NCI-H82 treated with DMSO at 0.1 percent for 48 hours (cell line): ENCODE data around the gene PEAK3.

Experiments
- DNase-seq: peaks from one replicate; lab custom pipeline; 2025; ENCODE audit not compliant: unreplicated experiment; lab: John Stamatoyannopoulos, UW

Gene PEAK3

GRCh38 chr19:2282062-2282861 lies at the start of gene PEAK3:
Gene PEAK3 (minus strand): TSS chr19:2282175. CDS start chr19:2280931, 1,244 bp downstream.
- DNase-seq, result no peak

- DNase-seq, result no peak
Measured at GRCh38 chr19:2330632-2331284, 48.8 kb upstream of the PEAK3 start.

GRCh38 chr19:2330255-2330631 lies 48.3 kb upstream of the PEAK3 start:
- no peak for DNase-seq

DNA sequence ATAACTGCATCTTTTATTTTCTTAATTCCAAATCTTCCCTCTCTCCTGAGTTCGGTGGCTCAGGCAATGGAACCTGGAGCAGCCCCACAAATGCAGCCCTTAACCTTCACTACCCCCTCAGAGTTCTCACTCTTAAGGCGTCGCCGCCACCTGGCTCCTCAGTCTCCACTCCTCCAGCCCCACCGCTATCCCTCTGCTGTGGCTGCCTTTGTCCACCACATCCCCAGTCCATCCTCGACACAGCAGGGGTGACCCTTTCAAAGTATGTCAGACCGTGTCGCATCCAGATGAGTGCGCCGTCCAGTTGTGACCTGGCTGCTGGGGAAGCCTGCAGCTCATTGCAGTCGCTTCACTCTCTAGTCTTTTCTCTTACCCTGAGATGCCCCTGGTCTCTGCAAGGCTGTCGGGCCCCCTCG lies 47.5 kb upstream of the PEAK3 start:
- no peak for DNase-seq

DNA sequence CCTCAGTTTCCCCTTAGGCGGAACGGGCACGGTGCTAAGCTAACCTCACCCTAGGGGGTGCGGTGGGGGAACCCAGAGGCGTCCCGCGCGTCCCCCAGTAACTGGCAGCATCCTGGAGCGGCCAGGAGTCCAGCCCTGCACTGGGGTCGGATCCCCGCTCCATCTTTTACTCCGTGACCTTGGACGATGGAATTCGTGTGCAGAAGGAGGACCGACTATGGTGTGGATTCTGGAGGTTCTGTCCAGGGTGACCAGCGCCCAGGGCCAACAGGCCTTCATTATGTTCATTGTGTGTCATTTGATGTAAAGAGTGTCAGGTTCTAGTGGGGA lies 47.1 kb upstream of the PEAK3 start:
- DNase-seq, result no peak

GRCh38 chr19:2328401-2329148 lies 46.6 kb upstream of the PEAK3 start, which contains the start of the genes LSM7 and SPPL2B:
Gene LSM7 (minus strand): TSS chr19:2328586. CDS start chr19:2328566, 20 bp downstream.
Gene SPPL2B (plus strand): TSS chr19:2328684. CDS start chr19:2328710, 26 bp downstream.
- peak; percentile 31 for DNase-seq

DNA sequence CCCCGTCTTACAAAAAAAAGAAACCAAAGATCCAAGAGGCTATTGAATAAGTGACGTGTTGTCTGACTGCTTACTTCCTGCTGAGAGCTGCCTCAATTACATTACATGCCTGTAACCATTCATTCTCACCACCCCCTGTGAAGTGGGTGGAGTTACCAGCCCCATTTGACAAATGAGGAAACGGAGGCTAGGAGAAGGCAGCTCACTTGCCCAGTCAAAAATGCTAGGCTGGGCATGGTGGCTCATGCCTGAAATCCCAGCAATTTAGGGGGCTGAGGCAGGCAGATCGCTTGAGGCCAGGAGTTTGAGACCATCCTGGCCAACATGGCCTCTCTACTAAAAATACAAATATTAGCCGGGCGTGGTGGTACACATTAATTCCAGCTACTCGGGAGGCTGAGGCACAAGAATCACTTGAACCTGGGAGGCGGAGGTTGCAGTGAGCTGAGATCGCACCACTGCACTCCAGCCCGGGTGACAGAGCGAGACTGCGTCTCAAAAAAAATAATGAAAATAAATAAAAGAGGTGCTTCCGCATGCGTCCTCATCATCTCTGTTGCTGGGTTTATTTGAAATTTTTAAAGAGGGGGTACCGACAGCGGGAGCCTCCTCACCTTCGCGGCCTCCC lies 45.9 kb upstream of the PEAK3 start:
- DNase-seq, result no peak

DNA sequence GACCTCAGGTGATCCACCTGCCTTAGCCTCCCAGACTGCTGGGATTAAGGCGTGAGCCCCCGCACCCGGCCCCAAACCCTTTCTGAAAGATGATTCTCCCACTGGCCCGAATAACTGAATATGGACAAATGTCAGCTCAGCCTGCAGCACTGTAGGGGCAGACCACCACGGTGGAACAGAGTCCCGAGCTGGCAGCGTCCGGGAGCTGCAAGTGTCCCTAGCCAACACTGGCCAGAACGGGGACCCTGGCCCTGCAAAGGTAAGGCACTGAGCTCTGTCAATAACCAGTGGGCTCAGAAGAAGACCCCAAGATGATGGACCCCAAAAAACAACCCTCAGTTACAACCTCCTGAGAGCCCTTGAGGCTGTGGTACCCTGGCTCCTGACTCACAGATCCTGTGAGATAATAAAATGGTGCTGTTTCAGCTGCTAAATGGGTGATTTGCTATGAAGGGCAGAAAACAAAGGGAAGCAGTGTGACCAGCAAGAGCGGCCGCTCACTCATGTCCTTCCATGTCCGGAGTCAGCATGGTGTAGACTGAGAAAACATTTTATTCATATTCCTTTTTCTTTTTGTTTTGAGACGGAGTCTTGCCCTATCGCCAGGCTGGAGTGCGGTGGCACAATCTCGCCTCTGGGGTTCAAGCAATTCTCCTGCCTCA lies 44.9 kb upstream of the PEAK3 start:
- no peak for DNase-seq

- no peak for DNase-seq
Measured at GRCh38 chr19:2325281-2326046, 43.5 kb upstream of the PEAK3 start.

- no peak for DNase-seq
Measured at GRCh38 chr19:2324220-2324948, 42.4 kb upstream of the PEAK3 start.

- no peak for DNase-seq
Measured at GRCh38 chr19:2323707-2324106, 41.7 kb upstream of the PEAK3 start.

DNA sequence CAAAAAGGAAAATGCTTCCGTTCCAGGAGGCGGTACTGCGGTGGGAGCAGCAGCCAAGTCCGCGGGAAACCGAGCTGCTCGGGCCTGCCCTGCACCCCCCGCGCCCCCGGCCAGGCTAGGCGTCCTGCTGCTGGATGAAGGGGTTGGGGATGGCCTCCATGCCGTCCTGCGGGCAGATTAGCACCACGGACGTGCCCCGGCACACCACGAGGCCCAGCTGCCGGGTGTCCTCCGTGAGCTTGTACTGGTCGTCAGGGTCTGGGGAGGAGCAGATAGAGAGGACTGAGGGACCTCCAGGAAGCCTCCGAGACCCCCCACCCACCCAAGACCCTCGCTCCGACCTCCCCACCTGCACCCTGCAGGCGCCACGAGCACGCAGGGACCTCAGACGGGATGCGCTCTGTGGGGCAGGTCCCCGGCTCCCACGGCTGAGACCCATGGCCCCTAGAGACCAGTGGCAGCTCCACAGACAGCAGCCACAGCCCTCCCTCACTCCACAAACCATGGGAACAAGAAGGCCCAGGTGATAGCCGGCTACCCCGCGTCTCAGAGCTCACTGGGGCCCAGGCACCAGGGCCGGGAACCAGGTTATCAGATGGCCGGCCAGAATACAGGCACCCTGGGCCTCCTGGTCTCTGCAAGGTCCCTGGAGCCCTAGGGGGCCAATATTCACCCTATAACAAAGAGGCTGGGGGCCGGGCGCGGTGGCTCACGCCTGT lies 39.7 kb upstream of the PEAK3 start:
- no peak for DNase-seq

- DNase-seq, result no peak
Measured at GRCh38 chr19:2320939-2321338, 39.0 kb upstream of the PEAK3 start.

- no peak for DNase-seq
Measured at GRCh38 chr19:2320049-2320448, 38.1 kb upstream of the PEAK3 start.

DNA sequence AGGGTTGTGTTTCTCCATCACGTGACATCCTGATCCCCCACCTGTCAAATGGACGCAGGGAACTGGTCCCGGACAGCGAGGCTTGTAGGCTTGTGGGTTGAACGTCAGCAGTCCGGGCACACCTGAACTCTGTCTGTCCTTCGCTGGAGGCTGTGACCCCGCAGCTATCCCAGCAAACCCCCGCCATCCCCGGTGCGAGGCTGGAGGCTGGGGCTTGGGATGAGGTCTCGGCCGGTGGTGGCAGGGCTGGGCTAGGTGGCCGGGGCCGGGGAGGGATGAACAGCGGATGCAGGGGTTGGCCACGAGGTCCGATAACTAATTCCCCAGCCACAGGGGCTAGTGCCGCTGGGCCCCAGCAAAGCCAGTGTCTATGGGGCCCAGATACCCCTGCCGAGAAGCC lies 37.6 kb upstream of the PEAK3 start:
- DNase-seq, result no peak

GRCh38 chr19:2318923-2319322 lies 36.9 kb upstream of the PEAK3 start:
- no peak for DNase-seq

DNA sequence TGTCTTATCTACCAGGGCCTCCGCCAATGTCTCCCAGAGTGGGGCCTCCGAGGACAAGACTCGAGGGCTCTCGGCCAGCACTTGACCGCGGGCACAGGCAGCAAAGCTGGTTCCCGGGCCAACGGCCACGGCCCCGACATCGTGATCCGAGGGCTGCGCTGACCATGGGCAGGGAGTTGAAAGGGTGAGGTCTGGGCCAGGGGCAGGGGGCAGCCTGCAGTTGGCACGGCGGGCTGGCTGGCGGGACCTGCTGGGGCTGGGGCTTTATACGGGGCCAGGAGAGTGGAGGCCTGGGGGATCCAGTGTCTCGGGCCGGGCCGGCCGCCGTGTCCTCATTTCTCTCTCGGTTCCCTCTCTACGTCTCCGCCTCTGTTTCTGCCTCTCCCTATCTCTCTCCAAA lies 35.8 kb upstream of the PEAK3 start:
- no peak for DNase-seq

DNA sequence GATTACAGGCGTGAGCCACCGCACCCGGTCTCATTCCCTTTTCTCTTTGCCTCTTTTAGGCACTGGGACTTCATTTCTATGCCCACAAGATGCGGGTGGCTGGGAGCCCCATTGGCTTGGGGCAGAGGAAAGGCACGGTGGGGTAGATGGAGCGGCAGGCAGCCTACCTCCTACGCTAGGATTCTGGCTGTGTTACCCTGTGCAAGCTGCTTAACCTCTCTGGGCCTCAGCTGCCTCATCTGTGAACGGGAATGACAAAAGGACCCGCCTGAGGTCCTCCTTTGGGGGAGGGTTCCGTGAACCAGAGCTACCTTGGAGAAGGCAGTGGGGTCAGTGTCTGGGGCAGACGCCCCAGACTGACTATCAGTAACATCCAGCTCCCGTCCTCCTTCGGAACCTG lies 35.3 kb upstream of the PEAK3 start:
- DNase-seq, result no peak

GRCh38 chr19:2315818-2316353 lies 33.9 kb upstream of the PEAK3 start:
- no peak for DNase-seq
